Kidney capillary endothelial cell (primary cell): ENCODE measurements around the gene C1QTNF7.

Experiments
- DNase-seq: peaks from one replicate; pipeline ENCODE4 v3.0.0-alpha.2; 2018; ENCODE audit warnings: low spot score

C1QTNF7 gene

GRCh38 chr4:15427701-15428100 is at the start of gene C1QTNF7:
Gene C1QTNF7 (plus strand): TSS chr4:15428033. CDS start chr4:15435744, 7,711 bp downstream.
- DNase-seq = no peak

GRCh38 chr4:15378062-15378461 is 49.8 kb upstream of the C1QTNF7 start:
- DNase-seq = peak; percentile 30

GRCh38 chr4:15378493-15378892 is 49.3 kb upstream of the C1QTNF7 start:
- DNase-seq = no peak

- DNase-seq = no peak
These were observed 46.0 kb upstream of the C1QTNF7 start for GRCh38 chr4:15381806-15382338.

GRCh38 chr4:15382669-15383273 is 45.1 kb upstream of the C1QTNF7 start:
- DNase-seq = no peak

GRCh38 chr4:15385515-15385914 is 42.3 kb upstream of the C1QTNF7 start:
- DNase-seq = no peak

GRCh38 chr4:15385928-15386327 is 41.9 kb upstream of the C1QTNF7 start:
- DNase-seq = no peak

- DNase-seq = no peak
These were observed 37.3 kb upstream of the C1QTNF7 start for GRCh38 chr4:15390494-15390893.

GRCh38 chr4:15392053-15392805 is 35.6 kb upstream of the C1QTNF7 start:
- DNase-seq = no peak

- DNase-seq = no peak
These were observed 32.5 kb upstream of the C1QTNF7 start for GRCh38 chr4:15395311-15395710.

- peak; percentile 33 for DNase-seq
These were observed 31.6 kb upstream of the C1QTNF7 start for GRCh38 chr4:15396157-15396800.

GRCh38 chr4:15398001-15398400 is 29.8 kb upstream of the C1QTNF7 start:
- DNase-seq = no peak

GRCh38 chr4:15398732-15399131 is 29.1 kb upstream of the C1QTNF7 start:
- DNase-seq = no peak

- no peak for DNase-seq
These were observed 27.6 kb upstream of the C1QTNF7 start for GRCh38 chr4:15400226-15400625.

GRCh38 chr4:15400981-15401671 is 26.7 kb upstream of the C1QTNF7 start:
- DNase-seq = no peak

GRCh38 chr4:15402146-15402545 is 25.7 kb upstream of the C1QTNF7 start:
- no peak for DNase-seq

- DNase-seq = no peak
These were observed 24.9 kb upstream of the C1QTNF7 start for GRCh38 chr4:15402974-15403373.

- no peak for DNase-seq
These were observed 22.8 kb upstream of the C1QTNF7 start for GRCh38 chr4:15405018-15405417.

GRCh38 chr4:15410750-15411149 is 17.1 kb upstream of the C1QTNF7 start:
- peak; percentile 42 for DNase-seq

- no peak for DNase-seq
These were observed 15.4 kb upstream of the C1QTNF7 start for GRCh38 chr4:15412461-15412860.

- DNase-seq = no peak
These were observed 14.7 kb upstream of the C1QTNF7 start for GRCh38 chr4:15413010-15413622.

- DNase-seq = no peak
These were observed 14.2 kb upstream of the C1QTNF7 start for GRCh38 chr4:15413623-15414019.
